ENCODE data around the gene PLXNA3.

DNA sequence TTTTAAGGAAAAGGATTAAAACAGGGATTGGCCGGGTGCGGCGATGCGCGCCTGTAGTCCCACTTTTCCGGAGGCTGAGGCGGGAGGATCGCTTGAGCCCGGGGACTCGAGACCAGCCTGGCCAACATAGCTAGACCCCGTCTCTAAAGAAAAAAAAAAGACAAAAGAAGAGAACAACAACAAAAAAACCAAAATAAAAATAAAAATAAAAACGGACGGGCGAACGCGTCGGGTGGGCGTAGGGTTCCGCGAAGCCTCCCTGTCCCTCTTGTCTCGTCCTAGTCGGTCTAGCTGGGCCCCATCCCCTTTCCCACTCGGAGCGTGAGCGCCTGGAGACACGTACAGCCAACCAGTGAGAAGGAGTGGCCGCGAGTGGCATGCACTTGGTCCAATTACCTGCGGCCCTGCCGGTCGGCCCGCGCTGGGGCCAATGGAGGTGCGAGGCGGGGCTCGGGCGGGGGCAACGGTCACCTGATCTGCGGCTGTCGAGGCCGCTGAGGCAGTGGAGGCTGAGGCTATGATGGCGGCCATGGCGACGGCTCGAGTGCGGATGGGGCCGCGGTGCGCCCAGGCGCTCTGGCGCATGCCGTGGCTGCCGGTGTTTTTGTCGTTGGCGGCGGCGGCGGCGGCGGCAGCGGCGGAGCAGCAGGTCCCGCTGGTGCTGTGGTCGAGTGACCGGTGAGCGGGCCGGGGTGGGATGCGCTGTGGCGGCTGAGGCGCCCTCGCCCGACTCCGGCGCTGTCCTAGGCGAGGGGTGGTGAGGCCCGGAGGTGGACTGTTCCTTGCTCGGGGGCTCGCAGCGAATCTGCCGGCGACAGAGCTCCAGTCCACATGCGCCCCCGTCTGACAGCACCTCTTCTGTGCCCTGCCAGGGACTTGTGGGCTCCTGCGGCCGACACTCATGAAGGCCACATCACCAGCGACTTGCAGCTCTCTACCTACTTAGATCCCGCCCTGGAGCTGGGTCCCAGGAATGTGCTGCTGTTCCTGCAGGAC is 29.6 kb upstream of the PLXNA3 start, which contains the start of gene ATP6AP1:
- peak in 1 of 7 experiments; percentile 1 for TF ChIP-seq CTCF (IDR thresholded peaks at IDR 0.05)
- TF ChIP-seq POLR2A (IDR thresholded peaks at IDR 0.05): no peak
- no peak for TF ChIP-seq EP300 (IDR thresholded peaks at IDR 0.05)
- peak; percentile 32 to 81 (median 68) for TF ChIP-seq POLR2AphosphoS5 (IDR thresholded peaks at IDR 0.05)
